Heart left ventricle (tissue), 16 donors: ENCODE measurements around the gene ERC1. TPM values are rescaled to one million over a fixed set of nuclear protein-coding genes. Genes with fewer than 3 reads are reported as not detected.

Experiments used
- ATAC-seq, 4 donors: fragments of 200-7000 bp; cut with Tn5 transposase; one replicate each; pipeline ENCODE4 v1.9.1; 2020 to 2022; ENCODE audit warnings: moderate library complexity in 4 of 4, mild to moderate bottlenecking in 3 of 4, moderate number of reproducible peaks in 1 of 4
- DNase-seq, 5 donors: peaks; one replicate each; pipeline ENCODE4 v3.0.0-alpha.2; 2020
- H3K27ac ChIP-seq, 12 donors: fragments of 200-600 bp; sonication (generic) in 4 of 12; one replicate each; pipeline versions ENCODE4 v1.5.0 to v1.8.0; 2016 to 2022; ENCODE audit warnings: mild to moderate bottlenecking in 2 of 12
- H3K27me3 ChIP-seq, 9 donors: fragments of 200-600 bp; sonication (generic) in 2 of 9; one replicate each; pipeline versions ENCODE4 v1.5.1 to v1.8.0; 2016 to 2022; ENCODE audit warnings: mild to moderate bottlenecking in 3 of 9
- H3K36me3 ChIP-seq, 9 donors: fragments of 200-600 bp; sonication (generic) in 2 of 9; one replicate each; pipeline versions ENCODE4 v1.5.0 to v1.8.0; 2018 to 2022; ENCODE audit warnings: mild to moderate bottlenecking in 2 of 9
- H3K4me1 ChIP-seq, 12 donors: fragments of 200-600 bp; sonication (generic) in 4 of 12; one replicate each; pipeline versions ENCODE4 v1.5.0 to v1.8.0; 2016 to 2022; ENCODE audit warnings: mild to moderate bottlenecking in 3 of 12
- H3K4me3 ChIP-seq, 12 donors: fragments of 200-600 bp; sonication (generic) in 4 of 12; one replicate each; pipeline versions ENCODE4 v1.5.0 to v1.8.0; 2017 to 2022; ENCODE audit warnings: mild to moderate bottlenecking in 9 of 12, moderate library complexity in 4 of 12
- H3K9me3 ChIP-seq, 12 donors: fragments of 200-600 bp; sonication (generic) in 4 of 12; one replicate each; pipeline versions ENCODE4 v1.5.0 to v1.8.0; 2016 to 2022; ENCODE audit warnings: mild to moderate bottlenecking in 1 of 12
- CTCF ChIP-seq, 12 donors: fragments of 200-600 bp; sonication (generic) in 4 of 12; IDR thresholded peaks; one replicate each; pipeline versions ENCODE4 v1.5.0 to v1.8.0; 2018 to 2022; ENCODE audit warnings: antibody characterized with exemption in 12 of 12, mild to moderate bottlenecking in 5 of 12
- POLR2A ChIP-seq, 2 donors: fragments of 450-650 bp; IDR thresholded peaks; one replicate each; pipeline ENCODE4 v1.6.1; 2017; ENCODE audit warnings: antibody characterized with exemption in 2 of 2, mild to moderate bottlenecking in 2 of 2, moderate library complexity in 2 of 2
- WGBS, 4 donors: extraction: QIAGEN DNeasy Blood & Tissue Kit in 2 of 4; methylation state at CpG; one replicate each; pipeline versions ENCODE4 v1.1.5 to v1.1.7; 2013 to 2018; 5-methylcytosine and 5-hydroxymethylcytosine counted together
- intact Hi-C, 10 donors: fragments of 100-400 bp; cut with DNase I; formaldehyde crosslinking; loops; one replicate each; pipeline versions ENCODE4 v1.11.1 to v1.14.2; 2022
- polyA plus RNA-seq, 2 donors: library from polyadenylated mRNA; stranded (reverse); fragments of 200-250 nt; gene quantifications; one replicate each; pipeline ENCODE4 v1.2.3, GENCODE V29; 2013
- total RNA-seq, 9 donors: library from RNA; depleted of rRNA in 2 of 9; stranded (reverse); fragments of >200 nt in 2 of 9; fragmentation: NEBNext Ultra II Directional in 3 of 9; extraction: Animal tissue kit (Norgen Biotek cat#: 25700) in 3 of 9; gene quantifications; one replicate each; pipeline versions ENCODE4 v1.1.0 to v1.2.4, GENCODE V29; 2016 to 2023
- donor health status: ischemic (EF 13 %, LVEDD 7.1; RV severe dilation, severe dysfunction).
- donor health status: healthy with polysubstance abuse.
- donor health status: DM: no; HTN: yes; CAD: no.
- donor health status: DM: no; HTN: no; CAD: no.
- donor health status: ischemic (EF 25% LVEDD 6.9; RV normal size, moderate dysfunction).
- donor health status: ischemic (EF 25% LVEDD 5.7; RV mildly dilated, moderate dysfunction).
- donor health status: healthy.
- donor health status: DM: yes; HTN: yes; CAD: no.
- donor health status: ischemic (EF 35%, LVEDD 5.7; RV mildly dilated, moderate dysfunction).
- donor health status: nonischemic (EF 11% LVEDD 7.7; RV severe dilation, severe dysfunction).
- donor health status: DM: yes; HTN: yes; CAD: no.
- donor health status: PGD.
- donor health status: ischemic (EF 29% LVEDD 5.4; RV normal size, mild dysfunction).
- donor health status: nonischemic (EF 23%, LVEDD 6.1; RV moderate dilation, normal function).

ERC1 gene
- total and polyA plus RNA-seq, 11 donors, result 13.5 to 84.0 (median 47.9) TPM

GRCh38 chr12:953776-954175, 37.2 kb upstream of the ERC1 start:
- Histone ChIP-seq H3K27ac (peak overlapping the region in 1 of 12 donors; percentile 67), H3K9me3 (no peaks in the 10 kb centered on the region), H3K27me3 (no peaks in the 10 kb centered on the region), H3K4me3 (no peak overlapping the region), H3K36me3 (no peaks in the 10 kb centered on the region), H3K4me1 (peaks cover 0 to 15% (median 4%) of the 10 kb centered on the region in 12 donors)
- intact Hi-C loops, result loop anchor here in 8 of 10 donors (5.0 to 10.0 kb wide), 5 partner anchors 39 to 386 kb away; partner anchors contain the start of gene ERC1 (in 2 of the 8)
- TF ChIP-seq CTCF (IDR thresholded peaks at IDR 0.05), result no peak
- no peak for TF ChIP-seq POLR2A (IDR thresholded peaks at IDR 0.05)
- DNase-seq (no peak), ATAC-seq (no peak)
- WGBS, 4 donors, result 75 to 80% (median 77%) methylated on average over 7 of the region's 7 CpGs

GRCh38 chr12:954741-955140, 36.3 kb upstream of the ERC1 start:
- Histone ChIP-seq H3K4me1 (peaks cover 0 to 19% (median 4%) of the 10 kb centered on the region in 12 donors), H3K4me3 (no peak overlapping the region), H3K9me3 (no peaks in the 10 kb centered on the region), H3K27me3 (no peaks in the 10 kb centered on the region), H3K27ac (no peak overlapping the region), H3K36me3 (no peaks in the 10 kb centered on the region)
- DNase-seq (no peak), ATAC-seq (no peak)
- intact Hi-C loops, result loop anchor here in 8 of 10 donors (5.0 to 10.0 kb wide), 5 partner anchors 38 to 387 kb away; partner anchors contain the start of gene ERC1 (in 2 of the 8)
- TF ChIP-seq CTCF (IDR thresholded peaks at IDR 0.05), result no peak
- TF ChIP-seq POLR2A (IDR thresholded peaks at IDR 0.05), result no peak

GRCh38 chr12:955939-956338, 35.1 kb upstream of the ERC1 start:
- intact Hi-C loops, result loop anchor here in 4 of 10 donors (10.0 kb wide), 1 partner anchor 139 kb away; no protein-coding TSS in a partner anchor
- no peak overlapping the region for H3K4me3 ChIP-seq
- no peaks in the 10 kb centered on the region for H3K9me3 ChIP-seq
- no peak for DNase-seq
- no peak for ATAC-seq
- WGBS, 4 donors, result 91 to 96% (median 94%) methylated on average over 6 of the region's 6 CpGs
- H3K27me3 ChIP-seq, result no peaks in the 10 kb centered on the region
- peaks cover 0 to 17% (median 1%) of the 10 kb centered on the region in 12 donors for H3K4me1 ChIP-seq
- no peak overlapping the region for H3K27ac ChIP-seq
- no peaks in the 10 kb centered on the region for H3K36me3 ChIP-seq
- TF ChIP-seq POLR2A (IDR thresholded peaks at IDR 0.05) (no peak), CTCF (IDR thresholded peaks at IDR 0.05) (no peak)

- Histone ChIP-seq H3K27me3 (no peaks in the 10 kb centered on the region), H3K9me3 (no peaks in the 10 kb centered on the region), H3K4me1 (peaks cover 0 to 17% (median 0%) of the 10 kb centered on the region in 12 donors), H3K27ac (peak overlapping the region in 8 of 12 donors; percentile 0 to 56 (median 24)), H3K4me3 (no peak overlapping the region), H3K36me3 (no peaks in the 10 kb centered on the region)
- intact Hi-C loops, result loop anchor here in 4 of 10 donors (10.0 kb wide), 1 partner anchor 136 kb away; no protein-coding TSS in a partner anchor
- DNase-seq, result peak in 3 of 5 donors; percentile 43 to 65 (median 47)
- peak; percentile 49 to 90 (median 69) for ATAC-seq
- WGBS, 4 donors, result 42 to 54% (median 48%) methylated on average over 7 to 8 of the region's 8 CpGs
- TF ChIP-seq POLR2A (IDR thresholded peaks at IDR 0.05), result no peak
- TF ChIP-seq CTCF (IDR thresholded peaks at IDR 0.05), result no peak
Measured at GRCh38 chr12:958588-959123, 32.4 kb upstream of the ERC1 start.
